SKM-1 treated with dmso at 0.1 percent for 144 hours (cell line): Measurements from ENCODE around the gene NTM.

Experiments
- DNase-seq: peaks from one replicate; lab custom pipeline; 2025; ENCODE audit not compliant: unreplicated experiment; lab: John Stamatoyannopoulos, UW

Gene NTM

GRCh38 chr11:131540676-131541075 is 170.3 kb downstream of the NTM start:
- no peak for DNase-seq

GRCh38 chr11:131543389-131544025 is 173.1 kb downstream of the NTM start:
- DNase-seq, result no peak

GRCh38 chr11:131544591-131544990 is 174.2 kb downstream of the NTM start:
- no peak for DNase-seq

GRCh38 chr11:131546218-131546895 is 175.9 kb downstream of the NTM start:
- no peak for DNase-seq

GRCh38 chr11:131549099-131549498 is 178.7 kb downstream of the NTM start:
- no peak for DNase-seq

GRCh38 chr11:131549770-131550169 is 179.4 kb downstream of the NTM start:
- DNase-seq, result no peak

- no peak for DNase-seq
These were observed 189.9 kb downstream of the NTM start for GRCh38 chr11:131560287-131560686.

- no peak for DNase-seq
These were observed 191.1 kb downstream of the NTM start for GRCh38 chr11:131561501-131561900.

GRCh38 chr11:131561972-131562371 is 191.6 kb downstream of the NTM start:
- no peak for DNase-seq

GRCh38 chr11:131568318-131568717 is 197.9 kb downstream of the NTM start:
- no peak for DNase-seq

GRCh38 chr11:131571571-131571970 is 201.2 kb downstream of the NTM start:
- DNase-seq, result no peak

GRCh38 chr11:131572423-131572822 is 202.0 kb downstream of the NTM start:
- no peak for DNase-seq

- DNase-seq, result no peak
These were observed 209.5 kb downstream of the NTM start for GRCh38 chr11:131579932-131580387.

GRCh38 chr11:131580476-131580875 is 210.1 kb downstream of the NTM start:
- no peak for DNase-seq

- DNase-seq, result no peak
These were observed 210.6 kb downstream of the NTM start for GRCh38 chr11:131581046-131581445.

GRCh38 chr11:131582021-131582525 is 211.7 kb downstream of the NTM start:
- DNase-seq, result no peak

GRCh38 chr11:131583421-131583820 is 213.0 kb downstream of the NTM start:
- no peak for DNase-seq

GRCh38 chr11:131583938-131584337 is 213.5 kb downstream of the NTM start:
- no peak for DNase-seq

- DNase-seq, result no peak
These were observed 214.6 kb downstream of the NTM start for GRCh38 chr11:131584785-131585592.

GRCh38 chr11:131588057-131588456 is 217.6 kb downstream of the NTM start:
- no peak for DNase-seq

- DNase-seq, result no peak
These were observed 220.6 kb downstream of the NTM start for GRCh38 chr11:131591051-131591461.

GRCh38 chr11:131592152-131592551 is 221.7 kb downstream of the NTM start:
- no peak for DNase-seq
